K562 (cell line): ENCODE data around the gene MMP19. TPM values are rescaled to one million over a fixed set of nuclear protein-coding genes. Genes with fewer than 3 reads are reported as not detected.

Experiments
- CBX8 ChIP-seq: fragments of 200-600 bp; sonication (generic); IDR thresholded peaks from 2 replicates; pipeline ENCODE4 v1.6.1; 2012; ENCODE audit warnings: borderline replicate concordance, mixed run types, low read depth, mild to moderate bottlenecking, moderate library complexity, mixed read lengths, low read length, control low read depth, inconsistent platforms; ENCODE audit not compliant: poor library complexity, severe bottlenecking; ENCODE audit errors: extremely low read depth
- CEBPB ChIP-seq: fragments of 450-650 bp; IDR thresholded peaks from 2 replicates; pipeline ENCODE4 v1.6.1; 2016; ENCODE audit warnings: missing genetic modification characterization, missing compliant biosample characterization
- CXXC5 ChIP-seq: fragments of 250-450 bp; sonication (Bioruptor Pico); IDR thresholded peaks from 2 replicates; pipeline ENCODE4 v1.8.0; 2022; ENCODE audit warnings: inconsistent platforms, mild to moderate bottlenecking, moderate library complexity
- E2F3 ChIP-seq: fragments of 250-450 bp; sonication (Bioruptor Pico); IDR thresholded peaks from 2 replicates; pipeline ENCODE4 v1.4.0; 2020; ENCODE audit warnings: mild to moderate bottlenecking
- EHMT2 ChIP-seq: fragments of 450-650 bp; IDR thresholded peaks from 2 replicates; pipeline ENCODE4 v1.6.1; 2018; ENCODE audit warnings: antibody characterized with exemption
- ELF1 ChIP-seq: fragments of 200-800 bp; sonication (Bioruptor generic); IDR thresholded peaks from 2 replicates; pipeline ENCODE4 v1.6.1; 2016; ENCODE audit warnings: missing genetic modification characterization, missing compliant biosample characterization
- GABPA ChIP-seq: fragments of 200-800 bp; sonication (Bioruptor generic); conservative IDR thresholded peaks from 2 replicates; pipeline ENCODE4 v1.6.1; 2016; ENCODE audit warnings: low read depth, missing genetic modification characterization, missing compliant biosample characterization
- HCFC1 ChIP-seq: IDR thresholded peaks from 2 replicates; pipeline ENCODE4 v1.6.1; 2012; ENCODE audit warnings: low read depth, low read length, improper control_type of control experiment
- HNRNPUL1 ChIP-seq: fragments of 200-400 bp; formaldehyde crosslinking; IDR thresholded peaks from 2 replicates; pipeline ENCODE4 v1.6.1; 2017; ENCODE audit warnings: low read length
- MEF2A ChIP-seq: IDR thresholded peaks from 2 replicates; pipeline ENCODE4 v1.6.1; 2011; ENCODE audit warnings: low read depth, mild to moderate bottlenecking, low read length, moderate library complexity; ENCODE audit not compliant: control insufficient read depth
- MTA3 ChIP-seq: fragments of 450-650 bp; formaldehyde crosslinking; IDR thresholded peaks from 2 replicates; pipeline ENCODE4 v1.6.1; 2017; ENCODE audit warnings: mild to moderate bottlenecking, borderline replicate concordance
- MYC ChIP-seq, 2 experiments: fragments of 250-450 bp in 1 of 2; sonication (Bioruptor Pico) in 1 of 2; IDR thresholded peaks; 2 replicates each; pipeline versions ENCODE4 v1.5.1 to v1.6.1; 2012 to 2021; ENCODE audit warnings: low read depth in 2 of 2, borderline replicate concordance in 1 of 2, improper control_type of control experiment in 1 of 2, low read length in 1 of 2, mild to moderate bottlenecking in 1 of 2, moderate library complexity in 1 of 2
- NFRKB ChIP-seq: fragments of 450-650 bp; IDR thresholded peaks from 2 replicates; pipeline ENCODE4 v1.6.1; 2016; ENCODE audit warnings: low read depth
- NR4A1 ChIP-seq, 2 experiments: fragments of 250-450 bp in 1 of 2; fragments of 450-650 bp in 1 of 2; sonication (Bioruptor Pico) in 1 of 2; IDR thresholded peaks; 2 replicates each; pipeline versions ENCODE4 v1.4.0 to v1.6.1; 2016 to 2020; ENCODE audit warnings: mild to moderate bottlenecking in 2 of 2, missing compliant biosample characterization in 1 of 2, missing genetic modification characterization in 1 of 2, moderate library complexity in 1 of 2
- POLR2A ChIP-seq: fragments of 450-650 bp; conservative IDR thresholded peaks from 2 replicates; pipeline ENCODE4 v1.6.1; 2016
- RBFOX2 ChIP-seq: fragments of 200-400 bp; formaldehyde crosslinking; IDR thresholded peaks from 2 replicates; pipeline ENCODE4 v1.6.1; 2017; ENCODE audit warnings: low read depth, mild to moderate bottlenecking, low read length, moderate library complexity
- SMARCA4 ChIP-seq: fragments of 450-650 bp; IDR thresholded peaks from 2 replicates; pipeline ENCODE4 v1.6.1; 2016
- TEAD4 ChIP-seq, 2 experiments: sonication (generic) in 1 of 2; formaldehyde crosslinking in 1 of 2; IDR thresholded peaks; 2 replicates each; pipeline versions ENCODE4 v1.6.1 to v1.8.0; 2012 to 2022; ENCODE audit warnings: borderline replicate concordance in 1 of 2, inconsistent platforms in 1 of 2, low read length in 1 of 2, mild to moderate bottlenecking in 1 of 2, missing genetic modification reagents in 1 of 2
- ZNF134 ChIP-seq: fragments of 250-450 bp; sonication (Bioruptor Pico); conservative IDR thresholded peaks from 2 replicates; pipeline ENCODE4 v1.4.0; 2020
- ZNF398 ChIP-seq: fragments of 250-450 bp; sonication (Bioruptor Pico); IDR thresholded peaks from 2 replicates; pipeline ENCODE4 v1.8.0; 2021; ENCODE audit warnings: moderate library complexity, mild to moderate bottlenecking, inconsistent platforms
- ZSCAN32 ChIP-seq: fragments of 450-650 bp; formaldehyde crosslinking; IDR thresholded peaks from 2 replicates; pipeline ENCODE4 v1.4.0; 2020; ENCODE audit warnings: mild to moderate bottlenecking, moderate library complexity
- polyA plus RNA-seq, 8 experiments: library from polyadenylated mRNA; depleted of rRNA in 4 of 8; stranded (reverse) in 5 of 8; unstranded in 3 of 8; fragments of >200 nt; fragmentation: Nextera tagmentation in 2 of 8; fragmentation: Illumina TruSeq in 1 of 8; extraction: Ambion mirVana in 2 of 8; extraction: Trizol in 1 of 8; gene quantifications; 2 replicates each; pipeline versions ENCODE4 v1.2.1 to v1.2.3, GENCODE V29; 2011 to 2014; ENCODE audit warnings: inconsistent platforms in 1 of 8, missing spikeins in 1 of 8
- total RNA-seq, 7 experiments: library from RNA; depleted of rRNA in 6 of 7; stranded (reverse); fragments of >200 nt in 6 of 7; fragmentation: Illumina TruSeq in 2 of 7; extraction: Trizol in 2 of 7; gene quantifications; 2 replicates each; pipeline versions ENCODE4 v1.2.1 to v1.2.3, GENCODE V29; 2011 to 2021; ENCODE audit warnings: low replicate concordance in 1 of 7
- TF ChIP-seq, protein P1 (sequence below), 2 experiments: fragments of 450-650 bp in 1 of 2; sonication (generic) in 1 of 2; formaldehyde crosslinking; conservative IDR thresholded peaks; 2 replicates each; pipeline versions ENCODE4 v1.4.0 to v1.8.1; 2020 to 2022; ENCODE audit warnings: mild to moderate bottlenecking in 1 of 2, missing genetic modification reagents in 1 of 2

MMP19 gene
- total and polyA plus RNA-seq, 9 of the 15 experiments (the other 6 are each of a cell fraction or from before 2014, with no cell fraction given), result 0.14 to 1.6 (median 0.66) TPM

- TF ChIP-seq MTA3 (peak; percentile 59; the same call in 1 of the 2 replicates), CEBPB (no peak; the same call in 1 of the 2 replicates), ZSCAN32 (CRISPR knock-in tag) (0 out of 2 replicates have a peak, but pooled peaks have one; percentile 41), ZNF398 (CRISPR knock-in tag) (no peak), E2F3 (peak; percentile 48; the same call in 1 of the 2 replicates), MYC (IDR thresholded peaks at IDR 0.05; ENCODE audit: low read depth, low read length) (peak; percentile 61), MYC (CRISPR knock-in tag; IDR thresholded peaks at IDR 0.05; ENCODE audit: borderline replicate concordance, low read depth) (peak; percentile 33; the same call in 1 of the 2 replicates), ELF1 (tag) (peak; percentile 76), NR4A1 (CRISPR knock-in tag; IDR thresholded peaks at IDR 0.05) (0 out of 2 replicates have a peak, but pooled peaks have one; percentile 62), NR4A1 (tag; IDR thresholded peaks at IDR 0.05) (no peak), HNRNPUL1 (no peak), CBX8 (no peak), MEF2A (no peak), GABPA (tag) (peak; percentile 93), HCFC1 (peak; percentile 65), CXXC5 (peak; percentile 95), SMARCA4 (peak; percentile 53), RBFOX2 (peak; percentile 82), TEAD4 (IDR thresholded peaks at IDR 0.05; ENCODE audit: low read length) (peak; percentile 46; the same call in 1 of the 2 replicates), TEAD4 (CRISPR knock-in tag; IDR thresholded peaks at IDR 0.05; ENCODE audit: borderline replicate concordance) (no peak), POLR2A (peak; percentile 92), NFRKB (peak; percentile 100), ZNF134 (CRISPR knock-in tag) (no peak), EHMT2 (peak; percentile 40; the same call in 1 of the 2 replicates)
- TF ChIP-seq, protein P1, sequence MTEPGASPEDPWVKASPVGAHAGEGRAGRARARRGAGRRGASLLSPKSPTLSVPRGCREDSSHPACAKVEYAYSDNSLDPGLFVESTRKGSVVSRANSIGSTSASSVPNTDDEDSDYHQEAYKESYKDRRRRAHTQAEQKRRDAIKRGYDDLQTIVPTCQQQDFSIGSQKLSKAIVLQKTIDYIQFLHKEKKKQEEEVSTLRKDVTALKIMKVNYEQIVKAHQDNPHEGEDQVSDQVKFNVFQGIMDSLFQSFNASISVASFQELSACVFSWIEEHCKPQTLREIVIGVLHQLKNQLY (CRISPR knock-in tag; conservative IDR thresholded peaks at IDR 0.05), result 0 out of 4 replicates have a peak, but pooled peaks of 1 of the 2 experiments have one; percentile 85
These were observed 25.2 kb downstream of the MMP19 start, which contains the start of the genes ORMDL2 and SARNP (continued) for GRCh38 chr12:55817345-55818139.
